HUES6 (cell line): ENCODE results near the gene DDX41.
"Not testable (repeated sequence)": the region's sequence is repeated elsewhere in the genome, so short reads cannot be mapped to it uniquely, and the experiment has no call there.

Experiments
- H3K27ac ChIP-seq: 2 replicates; pipeline ENCODE4 v1.7.0; 2013; ENCODE audit warnings: low read depth, mild to moderate bottlenecking, low read length, inconsistent platforms
- H3K27me3 ChIP-seq: 2 replicates; pipeline ENCODE4 v1.6.1; 2013; ENCODE audit warnings: low read length; ENCODE audit not compliant: control insufficient read depth, insufficient read depth
- H3K36me3 ChIP-seq: 2 replicates; pipeline ENCODE4 v1.6.1; 2013; ENCODE audit warnings: low read length; ENCODE audit not compliant: control insufficient read depth, insufficient read depth
- H3K4me1 ChIP-seq: 2 replicates; pipeline ENCODE4 v1.6.1; 2013; ENCODE audit warnings: low read length; ENCODE audit not compliant: control insufficient read depth, insufficient read depth
- H3K4me3 ChIP-seq: 2 replicates; pipeline ENCODE4 v1.5.1; 2013; ENCODE audit warnings: low read depth, low read length
- H3K9ac ChIP-seq: one replicate; pipeline ENCODE4 v1.6.1; 2013; ENCODE audit warnings: mild to moderate bottlenecking, low read length
- H3K9me3 ChIP-seq: 2 replicates; pipeline ENCODE4 v1.6.1; 2013; ENCODE audit warnings: low read depth, low read length; ENCODE audit not compliant: control insufficient read depth, insufficient read depth

The DDX41 gene

DNA sequence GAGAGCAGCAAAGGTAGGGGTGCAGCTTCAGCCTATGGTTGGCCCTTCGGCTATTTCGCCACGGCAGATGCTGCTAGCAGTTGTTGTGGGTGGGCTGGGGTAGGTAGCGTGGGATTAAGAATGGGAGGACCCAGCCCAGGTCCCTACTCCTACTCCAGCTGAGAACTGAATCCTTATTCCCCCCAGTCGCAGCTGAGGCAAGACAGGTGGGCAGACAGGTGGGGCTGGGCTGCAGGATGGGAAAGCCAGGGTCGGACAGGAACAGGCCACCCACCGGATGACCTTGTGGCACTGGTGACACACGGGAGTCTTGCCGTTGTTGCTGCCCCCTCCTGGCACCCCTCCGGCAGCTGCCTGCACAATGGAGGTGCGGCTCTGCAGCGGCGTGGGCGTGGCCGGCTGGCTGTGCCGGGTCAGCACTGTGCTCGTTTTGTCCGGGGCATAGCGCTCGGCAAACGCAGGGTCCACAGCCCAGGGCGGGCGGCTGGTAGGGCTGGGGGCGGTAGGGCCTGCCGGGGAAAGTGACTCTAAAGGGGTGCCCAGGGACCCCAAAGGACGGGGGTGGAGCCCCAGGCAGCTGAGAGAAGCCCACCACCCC, 27.5 kb downstream of the DDX41 start:
- Histone ChIP-seq H3K9ac (no peak overlapping the region), H3K36me3 (peaks cover 89% of the 10 kb centered on the region), H3K9me3 (no peaks in the 10 kb centered on the region), H3K4me3 (no peak overlapping the region), H3K4me1 (peaks cover 9% of the 10 kb centered on the region), H3K27me3 (no peaks in the 10 kb centered on the region), H3K27ac (no peak overlapping the region)

DNA sequence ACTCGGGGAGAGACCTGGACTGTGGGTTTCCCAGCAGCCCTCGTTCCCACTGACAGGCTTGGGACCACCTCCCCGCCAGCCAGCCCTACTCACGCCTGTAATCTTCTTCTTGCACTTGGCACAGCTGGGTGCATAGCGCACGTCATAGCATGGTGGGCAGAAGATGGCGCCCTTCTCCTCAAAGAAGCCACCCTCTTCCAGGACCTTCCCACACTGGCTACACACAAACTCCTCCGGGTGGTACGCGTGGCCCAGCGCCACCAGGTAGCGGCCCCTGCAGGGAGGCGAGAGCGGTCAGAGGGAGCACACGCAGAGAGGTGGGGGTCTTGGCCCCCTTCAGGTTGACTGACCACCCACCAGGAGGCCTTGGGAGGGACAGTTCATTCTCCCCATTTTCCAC, 28.8 kb downstream of the DDX41 start:
- Histone ChIP-seq H3K4me1 (peaks cover 4% of the 10 kb centered on the region), H3K36me3 (peaks cover 90% of the 10 kb centered on the region), H3K27me3 (no peaks in the 10 kb centered on the region), H3K9me3 (no peaks in the 10 kb centered on the region), H3K4me3 (no peak overlapping the region), H3K27ac (no peak overlapping the region), H3K9ac (no peak overlapping the region)

DNA sequence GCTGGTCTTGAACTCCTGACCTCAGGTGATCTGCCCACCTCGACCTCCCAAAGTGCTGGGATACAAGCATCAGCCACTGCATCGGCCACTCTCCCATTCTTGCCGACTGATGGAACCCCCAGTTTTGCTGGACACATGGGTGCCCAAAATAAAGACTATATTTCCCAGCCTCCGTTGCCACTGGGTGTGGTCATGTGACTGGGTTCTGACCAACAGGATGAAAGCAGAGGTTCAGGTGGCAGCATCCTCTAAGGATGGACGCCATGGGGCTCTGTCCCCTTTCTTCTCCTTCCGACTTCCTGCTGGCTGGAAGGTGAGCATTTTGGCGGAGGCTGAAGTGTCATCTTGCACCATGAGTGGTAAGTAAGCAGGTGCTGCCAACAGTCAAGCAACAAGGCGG, 29.6 kb downstream of the DDX41 start:
- Histone ChIP-seq H3K27me3 (no peaks in the 10 kb centered on the region), H3K36me3 (peaks cover 89% of the 10 kb centered on the region), H3K9ac (no peak overlapping the region), H3K4me1 (peaks cover 4% of the 10 kb centered on the region), H3K4me3 (no peak overlapping the region), H3K9me3 (no peaks in the 10 kb centered on the region), H3K27ac (no peak overlapping the region)

- peaks cover 3% of the 10 kb centered on the region for H3K4me1 ChIP-seq
- peaks cover 92% of the 10 kb centered on the region for H3K36me3 ChIP-seq
- H3K9me3 ChIP-seq: no peaks in the 10 kb centered on the region
- no peak overlapping the region for H3K27ac ChIP-seq
- no peak overlapping the region for H3K9ac ChIP-seq
- H3K27me3 ChIP-seq: no peaks in the 10 kb centered on the region
- H3K4me3 ChIP-seq: no peak overlapping the region
Observed at GRCh38 chr5:177486256-177486655, 30.5 kb downstream of the DDX41 start.

GRCh38 chr5:177485753-177486152, 31.0 kb downstream of the DDX41 start:
- not testable (repeated sequence) for H3K27me3 ChIP-seq, H3K9ac ChIP-seq, H3K9me3 ChIP-seq, H3K4me1 ChIP-seq, H3K27ac ChIP-seq, H3K4me3 ChIP-seq
- H3K36me3 ChIP-seq: peaks cover 87% of the 10 kb centered on the region

- H3K27me3 ChIP-seq: no peaks in the 10 kb centered on the region
- no peaks in the 10 kb centered on the region for H3K9me3 ChIP-seq
- no peaks in the 10 kb centered on the region for H3K4me1 ChIP-seq
- peaks cover 81% of the 10 kb centered on the region for H3K36me3 ChIP-seq
- H3K9ac ChIP-seq: peak overlapping the region; percentile 3
- H3K4me3 ChIP-seq: no peak overlapping the region
- no peak overlapping the region for H3K27ac ChIP-seq
Observed at GRCh38 chr5:177484902-177485549, 31.7 kb downstream of the DDX41 start.

- Histone ChIP-seq H3K4me1 (no peaks in the 10 kb centered on the region), H3K9ac (peak overlapping the region; percentile 3), H3K36me3 (peaks cover 77% of the 10 kb centered on the region), H3K9me3 (no peaks in the 10 kb centered on the region), H3K4me3 (no peak overlapping the region), H3K27me3 (no peaks in the 10 kb centered on the region), H3K27ac (no peak overlapping the region)
Observed at GRCh38 chr5:177483994-177484901, 32.5 kb downstream of the DDX41 start.

DNA sequence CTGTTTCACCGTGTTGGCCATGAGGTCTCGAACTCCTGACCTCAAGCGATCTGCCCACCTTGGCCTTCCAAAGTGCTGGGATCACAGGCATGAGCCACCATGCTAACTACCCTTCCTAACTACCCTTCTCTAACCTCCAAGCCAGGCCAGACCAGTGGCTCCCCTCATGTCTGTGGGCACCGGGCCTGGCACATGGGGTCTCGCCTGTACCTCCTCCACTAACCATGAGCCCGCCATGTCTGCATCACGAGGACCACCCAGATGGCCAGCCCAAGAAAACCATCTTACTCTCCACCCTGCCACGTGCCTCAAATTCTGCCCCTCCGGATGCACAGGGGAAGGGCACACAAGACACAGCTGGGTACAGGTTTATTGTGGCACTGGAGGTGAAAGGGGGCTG, 33.7 kb downstream of the DDX41 start:
- H3K9ac ChIP-seq: no peak overlapping the region
- H3K9me3 ChIP-seq: no peaks in the 10 kb centered on the region
- no peak overlapping the region for H3K4me3 ChIP-seq
- H3K27me3 ChIP-seq: no peaks in the 10 kb centered on the region
- H3K36me3 ChIP-seq: peaks cover 67% of the 10 kb centered on the region
- H3K4me1 ChIP-seq: 0 out of 2 replicates have a peak, but pooled peaks cover 1% of the 10 kb centered on the region
- H3K27ac ChIP-seq: no peak overlapping the region

DNA sequence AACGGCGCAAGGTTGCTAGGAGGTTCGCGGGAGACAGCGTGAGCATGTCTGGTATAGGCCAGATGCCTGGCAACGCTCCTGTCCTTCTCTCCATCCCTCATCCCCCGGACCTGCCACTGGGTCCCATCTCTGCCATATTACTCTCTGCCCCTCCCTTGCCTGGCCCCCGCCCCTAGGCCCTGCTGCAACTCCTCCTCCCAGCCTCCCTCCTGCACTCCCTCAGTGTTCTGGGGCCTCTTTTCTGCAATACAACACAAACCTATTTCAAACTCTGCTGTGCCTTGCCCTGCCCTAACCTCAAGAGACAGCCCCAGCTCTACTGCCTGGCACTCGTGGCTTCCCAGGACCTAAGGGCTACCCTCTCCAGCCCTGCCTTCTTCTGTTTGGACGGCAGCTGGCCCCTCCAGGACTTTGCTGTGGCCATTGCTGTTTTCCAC, 34.4 kb downstream of the DDX41 start:
- H3K4me1 ChIP-seq: 0 out of 2 replicates have a peak, but pooled peaks cover 2% of the 10 kb centered on the region
- peaks cover 60% of the 10 kb centered on the region for H3K36me3 ChIP-seq
- no peaks in the 10 kb centered on the region for H3K9me3 ChIP-seq
- no peak overlapping the region for H3K9ac ChIP-seq
- no peak overlapping the region for H3K4me3 ChIP-seq
- no peaks in the 10 kb centered on the region for H3K27me3 ChIP-seq
- no peak overlapping the region for H3K27ac ChIP-seq

DNA sequence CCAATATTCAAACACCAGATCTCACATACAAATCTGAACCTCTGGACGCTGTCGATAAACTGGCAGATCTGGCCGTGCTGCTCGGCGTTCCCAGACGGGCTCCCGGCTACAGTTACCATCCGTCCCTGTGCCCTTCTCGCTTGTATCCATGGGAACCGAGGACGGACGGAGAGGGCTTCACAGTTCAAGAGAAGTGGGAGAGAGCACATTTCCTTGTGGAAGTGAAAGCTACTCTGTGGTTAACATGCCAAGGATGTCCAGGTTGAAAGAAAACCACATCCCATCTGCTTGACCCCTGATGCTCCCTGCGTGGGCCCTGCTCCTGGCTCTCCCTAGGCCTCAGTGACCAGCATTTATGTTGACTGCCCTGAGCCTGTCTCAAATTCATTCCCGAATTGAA, 37.0 kb downstream of the DDX41 start:
- no peak overlapping the region for H3K9ac ChIP-seq
- H3K27ac ChIP-seq: no peak overlapping the region
- H3K4me3 ChIP-seq: no peak overlapping the region

More for the DNA sequence above, 37.0 kb downstream of the DDX41 start:
- peaks cover 21% of the 10 kb centered on the region for H3K4me1 ChIP-seq
- no peaks in the 10 kb centered on the region for H3K9me3 ChIP-seq
- peaks cover 37% of the 10 kb centered on the region for H3K36me3 ChIP-seq
- no peaks in the 10 kb centered on the region for H3K27me3 ChIP-seq
